Measurements from ENCODE around the gene NT5C3B.
"Not testable (repeated sequence)": the region's sequence is repeated elsewhere in the genome, so short reads cannot be mapped to it uniquely, and the experiment has no call there.

Gene NT5C3B

GRCh38 chr17:41779954-41780353 lies 56.1 kb downstream of the NT5C3B start:
- H3K9ac ChIP-seq = no peak overlapping the region
- no peak overlapping the region for H3K4me2 ChIP-seq (ENCODE audit: low read length)
- no peak overlapping the region for H3K4me3 ChIP-seq (ENCODE audit: low read depth, low read length)
- H3K9me3 ChIP-seq (ENCODE audit: control insufficient read depth, low read length) = no peaks in the 10 kb centered on the region
- H3K36me3 ChIP-seq (ENCODE audit: control insufficient read depth, insufficient read depth, low read length) = no peaks in the 10 kb centered on the region
- no peak for TF ChIP-seq CTCF (IDR thresholded peaks at IDR 0.05)
- no peaks in the 10 kb centered on the region for H3K27me3 ChIP-seq (ENCODE audit: control insufficient read depth, insufficient read depth, low read length)
- peaks cover 32% of the 10 kb centered on the region for H3K79me2 ChIP-seq
- H3K4me1 ChIP-seq = peaks cover 12% of the 10 kb centered on the region
- no peak overlapping the region for H2AFZ ChIP-seq
- H3K27ac ChIP-seq = no peak overlapping the region

DNA sequence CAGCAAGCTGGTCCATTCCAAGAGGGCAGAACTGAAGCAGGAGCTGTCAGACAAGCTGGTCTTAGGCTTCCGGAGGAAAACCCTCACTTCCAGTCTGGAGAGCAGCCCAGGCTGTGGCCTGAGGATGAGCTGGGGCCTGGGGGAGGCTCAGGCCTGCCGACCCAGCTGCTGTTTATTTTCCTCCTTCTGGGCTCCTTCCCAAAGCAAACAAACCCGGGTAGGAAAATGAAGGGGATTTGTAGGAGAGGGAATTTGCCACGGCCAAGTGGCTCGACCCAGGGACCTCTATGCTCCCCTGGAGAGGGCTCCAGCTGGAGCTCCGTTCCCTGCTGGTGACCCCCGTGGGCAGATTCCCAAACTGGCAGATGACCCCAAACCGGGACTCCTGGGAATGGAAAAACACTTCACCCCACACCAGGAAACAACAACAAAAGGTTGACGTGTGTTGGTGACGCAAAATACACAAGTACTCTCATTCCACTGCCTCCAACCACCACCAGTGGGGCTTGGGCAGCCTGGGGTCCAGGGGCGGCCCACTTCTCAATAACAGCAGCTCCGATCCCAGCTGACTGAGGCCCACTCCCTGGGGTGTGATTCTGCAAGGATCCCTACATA lies 58.4 kb downstream of the NT5C3B start:
- Histone ChIP-seq H3K9me3 (ENCODE audit: control insufficient read depth, low read length) (no peaks in the 10 kb centered on the region), H3K36me3 (ENCODE audit: control insufficient read depth, insufficient read depth, low read length) (no peaks in the 10 kb centered on the region), H2AFZ (no peak overlapping the region), H3K9ac (no peak overlapping the region), H3K4me3 (ENCODE audit: low read depth, low read length) (no peak overlapping the region), H3K4me1 (peaks cover 3% of the 10 kb centered on the region), H3K79me2 (peaks cover 33% of the 10 kb centered on the region), H3K27me3 (ENCODE audit: control insufficient read depth, insufficient read depth, low read length) (no peaks in the 10 kb centered on the region), H3K4me2 (ENCODE audit: low read length) (no peak overlapping the region), H3K27ac (peak overlapping the region; percentile 75)
- TF ChIP-seq CTCF (IDR thresholded peaks at IDR 0.05) = no peak

- Histone ChIP-seq H3K79me2 (peaks cover 31% of the 10 kb centered on the region), H3K4me3 (ENCODE audit: low read depth, low read length) (no peak overlapping the region), H3K9ac (no peak overlapping the region)
These were observed 58.9 kb downstream of the NT5C3B start for GRCh38 chr17:41777157-41777573.

GRCh38 chr17:41776262-41776900 lies 59.7 kb downstream of the NT5C3B start:
- not testable (repeated sequence) for H3K27ac ChIP-seq; H3K36me3 ChIP-seq (ENCODE audit: control insufficient read depth, insufficient read depth, low read length); H3K4me1 ChIP-seq; H3K4me2 ChIP-seq (ENCODE audit: low read length); H3K4me3 ChIP-seq (ENCODE audit: low read depth, low read length); H3K9me3 ChIP-seq (ENCODE audit: control insufficient read depth, low read length); H2AFZ ChIP-seq; H3K9ac ChIP-seq; H3K27me3 ChIP-seq (ENCODE audit: control insufficient read depth, insufficient read depth, low read length)
- H3K79me2 ChIP-seq = peaks cover 27% of the 10 kb centered on the region

More at GRCh38 chr17:41777157-41777573, 58.9 kb downstream of the NT5C3B start:
- Histone ChIP-seq H3K4me1 (peaks cover 7% of the 10 kb centered on the region), H3K27me3 (ENCODE audit: control insufficient read depth, insufficient read depth, low read length) (no peaks in the 10 kb centered on the region), H3K9me3 (ENCODE audit: control insufficient read depth, low read length) (no peaks in the 10 kb centered on the region), H2AFZ (no peak overlapping the region), H3K36me3 (ENCODE audit: control insufficient read depth, insufficient read depth, low read length) (no peaks in the 10 kb centered on the region), H3K4me2 (ENCODE audit: low read length) (no peak overlapping the region), H3K27ac (peak overlapping the region; percentile 75)
- no peak for TF ChIP-seq CTCF (IDR thresholded peaks at IDR 0.05)

DNA sequence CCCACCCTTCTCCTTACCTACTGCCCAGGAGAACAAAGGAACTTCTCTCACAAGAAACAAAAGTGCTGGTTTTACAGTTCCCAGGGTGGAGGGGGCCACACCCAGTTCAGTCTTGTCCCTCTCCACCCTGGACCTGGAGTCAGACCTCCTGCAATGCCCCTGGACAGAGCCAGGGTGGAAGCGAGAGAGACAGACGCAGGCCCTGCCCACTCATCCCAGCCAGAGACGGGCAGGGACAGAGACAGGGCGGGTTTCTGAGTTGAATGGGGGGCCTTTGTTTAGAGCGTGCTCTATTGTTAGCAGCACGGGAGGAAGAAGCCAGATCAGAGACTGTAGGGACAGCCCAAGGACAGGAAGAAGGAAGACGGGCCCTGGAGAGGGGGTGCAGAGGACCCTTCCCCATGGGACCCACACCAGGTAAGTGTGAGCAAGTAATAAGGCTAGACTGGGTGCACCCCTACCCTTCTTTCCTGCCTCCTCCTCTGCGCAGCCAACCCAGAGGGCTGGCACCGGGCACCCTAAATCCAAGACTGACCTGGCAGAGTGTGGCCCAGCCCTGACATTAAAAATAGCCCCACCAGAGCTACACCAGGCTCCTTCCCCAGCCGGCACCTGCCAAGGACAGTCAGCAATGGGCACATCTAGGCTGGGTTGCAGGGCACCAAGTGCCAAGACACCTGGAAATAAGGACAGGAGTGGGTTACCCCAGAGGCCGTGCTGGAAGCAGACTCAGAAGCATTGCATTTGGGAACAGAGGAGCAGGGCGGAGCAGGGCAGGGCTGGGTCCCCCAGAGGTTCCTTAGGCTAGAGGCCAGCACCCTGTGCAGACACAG lies 60.4 kb downstream of the NT5C3B start:
- Histone ChIP-seq H3K4me1 (peaks cover 7% of the 10 kb centered on the region), H3K4me2 (ENCODE audit: low read length) (no peak overlapping the region), H3K79me2 (peaks cover 30% of the 10 kb centered on the region), H3K27me3 (ENCODE audit: control insufficient read depth, insufficient read depth, low read length) (no peaks in the 10 kb centered on the region), H3K36me3 (ENCODE audit: control insufficient read depth, insufficient read depth, low read length) (no peaks in the 10 kb centered on the region), H3K9ac (no peak overlapping the region), H3K27ac (no peak overlapping the region), H3K4me3 (ENCODE audit: low read depth, low read length) (no peak overlapping the region), H2AFZ (no peak overlapping the region), H3K9me3 (ENCODE audit: control insufficient read depth, low read length) (no peaks in the 10 kb centered on the region)
- no peak for TF ChIP-seq CTCF (IDR thresholded peaks at IDR 0.05)

All from parathyroid adenoma (tissue), 2 donors.